GM10248 (cell line): ENCODE data around the gene TMPRSS12.

Source experiments
- CTCF ChIA-PET: fragments of 300-600 bp; sonication (Branson Sonifier 250); formaldehyde crosslinking; extraction: SDS; loops from one replicate; lab custom pipeline; 2021; ENCODE audit warnings: antibody characterized with exemption; lab: Yijun Ruan, JAX
- POLR2A ChIA-PET: fragments of 350-650 bp; sonication (Branson Sonifier 250); formaldehyde crosslinking; extraction: SDS; loops from one replicate; lab custom pipeline; 2020; ENCODE audit warnings: antibody characterized with exemption; lab: Yijun Ruan, JAX
- DNase-seq: peaks from one replicate; pipeline ENCODE4 v3.0.0; 2012; ENCODE audit errors: extremely low spot score
- TF ChIP-seq, protein P1 (sequence below): IDR thresholded peaks from 2 replicates; pipeline ENCODE4 v1.5.1; 2012; ENCODE audit warnings: mild to moderate bottlenecking, low read depth; ENCODE audit errors: extremely low read depth, missing control alignments, control extremely low read depth

The TMPRSS12 gene

DNA sequence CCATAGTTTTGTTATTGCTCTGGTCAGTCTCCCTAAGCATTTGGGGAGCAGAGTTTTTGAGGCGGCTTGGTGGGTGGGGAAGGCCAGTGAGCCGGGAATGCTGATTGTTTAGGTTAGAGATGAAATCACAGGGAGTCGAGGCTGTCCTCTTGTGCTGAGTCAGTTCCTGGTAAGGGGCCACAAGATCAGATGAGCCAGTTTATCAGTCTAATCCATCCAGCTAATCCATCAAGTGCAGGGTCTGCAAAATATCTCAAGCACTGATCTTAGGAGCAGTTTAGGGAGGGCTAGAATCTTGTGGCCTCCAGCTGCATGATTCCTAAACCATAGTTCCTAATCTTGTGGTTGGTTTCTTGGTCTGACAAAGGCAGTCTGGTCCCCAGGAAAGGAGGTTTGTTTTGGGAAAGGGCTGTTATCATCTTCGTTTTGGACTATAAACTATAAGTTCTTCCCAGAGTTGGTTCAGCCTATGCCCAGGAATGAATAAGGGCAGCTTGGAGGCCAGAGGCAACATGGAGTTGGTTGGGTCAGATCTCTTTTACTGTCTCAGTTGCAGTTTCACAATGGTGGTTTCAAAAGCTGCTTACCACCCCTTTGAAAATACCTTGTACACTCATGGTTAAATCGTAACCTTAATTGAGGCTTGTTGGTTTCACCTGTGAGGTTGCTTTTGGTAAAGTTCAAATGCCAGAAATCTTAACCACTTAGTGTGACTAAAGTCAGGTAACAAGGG, 76.0 kb downstream of the TMPRSS12 start:
- POLR2A ChIA-PET, result no interaction called here

DNA sequence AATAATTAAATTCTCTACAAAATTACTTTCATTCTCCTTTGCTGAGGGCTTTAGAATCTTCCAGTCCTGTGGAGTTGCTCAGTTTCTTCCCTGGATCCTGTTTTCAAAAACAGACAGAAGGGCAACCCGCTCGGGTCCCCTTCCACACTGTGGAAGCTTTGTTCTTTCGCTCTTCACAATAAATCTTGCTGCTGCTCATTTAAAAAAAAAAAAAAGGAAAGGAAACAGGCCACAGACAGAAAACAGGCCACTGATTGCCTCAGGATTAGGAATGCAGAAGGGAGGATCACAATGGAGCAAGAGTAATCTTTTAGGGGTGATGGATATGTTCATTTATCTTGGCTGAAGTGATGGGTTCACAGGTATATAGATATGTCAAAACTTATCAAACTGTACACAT, 80.1 kb downstream of the TMPRSS12 start:
- POLR2A ChIA-PET, result no interaction called here
- no peak for DNase-seq
- TF ChIP-seq, protein P1, sequence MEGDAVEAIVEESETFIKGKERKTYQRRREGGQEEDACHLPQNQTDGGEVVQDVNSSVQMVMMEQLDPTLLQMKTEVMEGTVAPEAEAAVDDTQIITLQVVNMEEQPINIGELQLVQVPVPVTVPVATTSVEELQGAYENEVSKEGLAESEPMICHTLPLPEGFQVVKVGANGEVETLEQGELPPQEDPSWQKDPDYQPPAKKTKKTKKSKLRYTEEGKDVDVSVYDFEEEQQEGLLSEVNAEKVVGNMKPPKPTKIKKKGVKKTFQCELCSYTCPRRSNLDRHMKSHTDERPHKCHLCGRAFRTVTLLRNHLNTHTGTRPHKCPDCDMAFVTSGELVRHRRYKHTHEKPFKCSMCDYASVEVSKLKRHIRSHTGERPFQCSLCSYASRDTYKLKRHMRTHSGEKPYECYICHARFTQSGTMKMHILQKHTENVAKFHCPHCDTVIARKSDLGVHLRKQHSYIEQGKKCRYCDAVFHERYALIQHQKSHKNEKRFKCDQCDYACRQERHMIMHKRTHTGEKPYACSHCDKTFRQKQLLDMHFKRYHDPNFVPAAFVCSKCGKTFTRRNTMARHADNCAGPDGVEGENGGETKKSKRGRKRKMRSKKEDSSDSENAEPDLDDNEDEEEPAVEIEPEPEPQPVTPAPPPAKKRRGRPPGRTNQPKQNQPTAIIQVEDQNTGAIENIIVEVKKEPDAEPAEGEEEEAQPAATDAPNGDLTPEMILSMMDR, result no peak
- CTCF ChIA-PET, result interaction anchor here (1.3 kb wide), 2 partner anchors 38 to 63 kb away, joined by 3 to 4 read pairs; no protein-coding TSS in a partner anchor

More for the DNA sequence above, 76.0 kb downstream of the TMPRSS12 start:
- DNase-seq, result no peak
- CTCF ChIA-PET, result no interaction called here
- TF ChIP-seq, protein P1, result no peak

DNA sequence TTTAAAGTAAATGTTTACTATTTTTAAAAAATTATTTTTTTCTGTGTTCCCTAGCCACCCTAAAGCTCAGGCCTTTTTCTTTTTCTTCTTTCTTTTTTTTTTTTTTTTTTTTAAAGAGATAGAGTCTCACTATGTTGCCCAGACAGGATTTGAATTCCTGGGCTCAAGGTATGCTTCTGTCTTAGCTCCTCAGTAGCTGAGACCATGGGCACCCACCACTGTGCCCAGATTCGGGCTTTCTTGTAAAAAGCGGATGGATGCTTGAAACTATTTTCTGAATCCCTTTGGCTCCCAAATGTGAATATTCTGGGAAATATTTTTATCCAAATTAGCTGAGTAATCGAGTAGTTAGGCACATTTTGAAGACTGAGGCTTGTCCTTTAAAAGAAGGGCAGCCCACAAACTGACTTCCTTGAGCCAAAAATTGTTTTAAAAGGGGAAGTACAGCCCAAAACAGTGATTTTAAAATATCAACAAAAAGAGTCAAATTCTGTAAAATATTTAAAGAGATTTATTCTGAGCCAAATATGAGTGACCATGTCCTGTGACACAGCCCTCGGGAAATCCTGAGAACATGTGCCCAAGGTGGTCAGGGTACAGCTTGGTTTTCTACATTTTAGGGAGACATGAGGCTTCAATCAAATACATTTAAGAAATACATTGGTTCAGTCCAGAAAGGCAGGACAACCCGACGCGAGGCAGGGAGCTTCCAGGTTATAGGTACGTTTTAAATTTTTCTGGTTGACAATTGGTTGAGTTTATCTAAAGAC, 80.8 kb downstream of the TMPRSS12 start:
- POLR2A ChIA-PET, result no interaction called here
- DNase-seq, result no peak
- CTCF ChIA-PET, result interaction anchor here (1.0 to 1.3 kb wide), 3 partner anchors 37 to 62 kb away, joined by 3 to 4 read pairs (median 3); no protein-coding TSS in a partner anchor
- TF ChIP-seq, protein P1, result no peak

DNA sequence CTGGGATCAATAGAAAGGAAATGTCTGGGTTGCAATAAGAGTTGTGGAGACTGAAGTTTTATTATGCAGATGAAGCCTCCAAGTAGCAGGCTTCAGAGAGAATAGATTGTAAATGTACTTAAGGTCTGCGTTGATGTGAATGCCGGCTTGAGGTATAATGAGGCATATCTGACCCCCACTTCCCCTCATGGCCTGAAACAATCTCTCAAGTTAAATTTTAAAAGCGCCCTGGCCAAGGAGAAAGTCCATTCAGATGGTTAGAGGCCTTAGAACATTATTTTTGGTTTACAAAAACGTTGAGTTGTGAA, 81.4 kb downstream of the TMPRSS12 start:
- CTCF ChIA-PET, result interaction anchor here (1.0 to 1.3 kb wide), 3 partner anchors 37 to 104 kb away, joined by 3 read pairs; no protein-coding TSS in a partner anchor
- POLR2A ChIA-PET, result no interaction called here
- no peak for DNase-seq
- TF ChIP-seq, protein P1, result no peak

DNA sequence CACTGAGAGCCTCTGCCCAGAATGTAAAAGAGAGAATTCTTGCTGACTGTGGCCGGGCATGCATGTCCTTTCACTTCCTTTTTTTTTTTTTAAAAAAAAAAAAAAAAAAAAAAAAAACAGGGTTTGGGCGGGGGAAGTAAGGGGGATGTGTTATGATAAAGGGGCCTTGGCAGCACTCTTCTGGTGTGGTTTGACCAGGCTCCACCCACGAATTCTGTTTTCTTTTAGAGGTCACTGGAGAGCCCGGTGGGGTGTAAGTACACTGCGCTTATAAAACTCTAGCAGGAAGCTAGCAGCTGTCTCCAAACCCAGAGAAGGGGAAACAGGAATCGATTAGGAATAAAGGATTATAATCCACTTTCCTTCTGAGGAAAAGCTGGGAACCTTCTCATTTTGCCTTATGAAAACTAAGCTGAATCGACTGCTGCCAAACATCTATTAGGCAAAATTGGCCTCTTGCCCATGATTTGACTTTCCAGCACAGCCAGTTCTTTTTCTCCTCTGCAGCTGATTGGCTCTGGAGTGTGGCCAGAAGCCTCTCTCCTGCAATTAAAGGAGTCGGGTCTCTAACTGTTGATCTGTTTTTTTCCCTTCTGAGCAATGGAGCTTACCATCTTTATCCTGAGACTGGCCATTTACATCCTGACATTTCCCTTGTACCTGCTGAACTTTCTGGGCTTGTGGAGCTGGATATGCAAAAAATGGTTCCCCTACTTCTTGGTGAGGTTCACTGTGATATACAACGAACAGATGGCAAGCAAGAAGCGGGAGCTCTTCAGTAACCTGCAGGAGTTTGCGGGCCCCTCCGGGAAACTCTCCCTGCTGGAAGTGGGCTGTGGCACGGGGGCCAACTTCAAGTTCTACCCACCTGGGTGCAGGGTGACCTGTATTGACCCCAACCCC, 82.0 kb downstream of the TMPRSS12 start:
- CTCF ChIA-PET, result interaction anchor here (1.0 kb wide), 3 partner anchors 62 to 103 kb away, joined by 3 to 4 read pairs (median 3); no protein-coding TSS in a partner anchor

DNA sequence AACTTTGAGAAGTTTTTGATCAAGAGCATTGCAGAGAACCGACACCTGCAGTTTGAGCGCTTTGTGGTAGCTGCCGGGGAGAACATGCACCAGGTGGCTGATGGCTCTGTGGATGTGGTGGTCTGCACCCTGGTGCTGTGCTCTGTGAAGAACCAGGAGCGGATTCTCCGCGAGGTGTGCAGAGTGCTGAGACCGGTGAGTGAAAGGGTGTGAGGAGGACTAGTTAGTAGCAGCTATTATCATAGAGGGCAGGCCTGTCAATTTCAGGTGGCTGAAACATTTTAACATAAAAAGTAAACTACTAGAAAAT, 82.6 kb downstream of the TMPRSS12 start:
- ChIA-PET POLR2A (no interaction called here), CTCF (interaction anchor here (1.0 kb wide), 2 partner anchors 15 to 62 kb away, joined by 3 to 4 read pairs; no protein-coding TSS in a partner anchor)
- DNase-seq, result no peak
- TF ChIP-seq, protein P1, result no peak

More for the DNA sequence above, 82.0 kb downstream of the TMPRSS12 start:
- POLR2A ChIA-PET, result interaction anchor here (0.6 kb wide), 1 partner anchor 314 kb away, joined by 3 read pairs; the partner anchor contains the start of gene DAZAP2
- TF ChIP-seq, protein P1, result no peak
- DNase-seq, result peak; percentile 71
